ENCODE data around the gene BICDL1. TPM values are rescaled to one million over a fixed set of nuclear protein-coding genes. Genes with fewer than 3 reads are reported as not detected.

Gene BICDL1
- total and polyA plus RNA-seq, 7 donors, result 0.16 to 13.1 (median 1.4) TPM

GRCh38 chr12:119990382-119990874 lies 1.4 kb downstream of the BICDL1 start:
- DNase-seq, result no peak
- H3K27ac ChIP-seq, result no peak overlapping the region
- WGBS, 2 donors, result 21 to 22% methylated on average over 12 of the region's 12 CpGs
- TF ChIP-seq CTCF (IDR thresholded peaks at IDR 0.05), result no peak
- peaks cover 0 to 19% (median 16%) of the 10 kb centered on the region in 4 donors for H3K4me1 ChIP-seq
- H3K4me3 ChIP-seq, result peak overlapping the region in 1 of 4 donors; percentile 40
- intact Hi-C loops (cut with DNase I), result no loop called here
- no peaks in the 10 kb centered on the region for H3K9me3 ChIP-seq
- H3K27me3 ChIP-seq, result peaks cover 3 to 21% (median 6%) of the 10 kb centered on the region in 3 donors
- H3K36me3 ChIP-seq, result no peaks in the 10 kb centered on the region

- intact Hi-C loops (cut with DNase I), result no loop called here
- Histone ChIP-seq H3K9me3 (no peaks in the 10 kb centered on the region), H3K4me3 (no peak overlapping the region), H3K27ac (no peak overlapping the region), H3K27me3 (peaks cover 3 to 27% (median 6%) of the 10 kb centered on the region in 3 donors), H3K36me3 (no peaks in the 10 kb centered on the region), H3K4me1 (peaks cover 0 to 19% (median 16%) of the 10 kb centered on the region in 4 donors)
- TF ChIP-seq EP300 (IDR thresholded peaks at IDR 0.05) (no peak), POLR2A (IDR thresholded peaks at IDR 0.05) (no peak), POLR2AphosphoS5 (IDR thresholded peaks at IDR 0.05) (no peak), CTCF (IDR thresholded peaks at IDR 0.05) (no peak)
- 76 to 78% methylated on average over 5 of the region's 5 CpGs for WGBS, 2 donors
- no peak for DNase-seq
Measured at GRCh38 chr12:119992129-119992705, 3.2 kb downstream of the BICDL1 start.

- no peak for TF ChIP-seq EP300 (IDR thresholded peaks at IDR 0.05)
- TF ChIP-seq CTCF (IDR thresholded peaks at IDR 0.05), result no peak
- TF ChIP-seq POLR2AphosphoS5 (IDR thresholded peaks at IDR 0.05), result no peak
- no peak for TF ChIP-seq POLR2A (IDR thresholded peaks at IDR 0.05)
- Histone ChIP-seq H3K36me3 (no peaks in the 10 kb centered on the region), H3K4me3 (no peak overlapping the region), H3K27ac (no peak overlapping the region), H3K4me1 (peaks cover 0 to 4% (median 3%) of the 10 kb centered on the region in 4 donors), H3K9me3 (no peaks in the 10 kb centered on the region), H3K27me3 (peaks cover 3 to 28% (median 6%) of the 10 kb centered on the region in 3 donors)
- intact Hi-C loops (cut with DNase I), result no loop called here
- WGBS, 2 donors, result 57 to 70% methylated on average over 3 of the region's 3 CpGs
- DNase-seq, result no peak
Measured at GRCh38 chr12:119994892-119995658, 6.0 kb downstream of the BICDL1 start.

GRCh38 chr12:119996417-119996816 lies 7.4 kb downstream of the BICDL1 start:
- H3K9me3 ChIP-seq, result no peaks in the 10 kb centered on the region
- no peaks in the 10 kb centered on the region for H3K36me3 ChIP-seq
- intact Hi-C loops (cut with DNase I), result no loop called here
- no peak for TF ChIP-seq EP300 (IDR thresholded peaks at IDR 0.05)
- no peak for TF ChIP-seq POLR2A (IDR thresholded peaks at IDR 0.05)
- TF ChIP-seq CTCF (IDR thresholded peaks at IDR 0.05), result no peak
- TF ChIP-seq POLR2AphosphoS5 (IDR thresholded peaks at IDR 0.05), result no peak
- peaks cover 3 to 24% (median 3%) of the 10 kb centered on the region in 3 donors for H3K27me3 ChIP-seq
- no peak overlapping the region for H3K4me3 ChIP-seq
- 83 to 98% methylated on average over 1 of the region's 1 CpG for WGBS, 2 donors
- no peak overlapping the region for H3K27ac ChIP-seq
- H3K4me1 ChIP-seq, result no peaks in the 10 kb centered on the region
- no peak for DNase-seq
